Uterus (tissue), 2 donors: Measurements from ENCODE around the gene LIMCH1.

Experiments
- CTCF ChIP-seq, 4 experiments: fragments of 200-600 bp in 2 of 4; fragments of 450-650 bp in 2 of 4; sonication (generic) in 2 of 4; IDR thresholded peaks; one replicate each; pipeline ENCODE4 v1.5.1; 2016 to 2019; ENCODE audit warnings: antibody characterized with exemption in 4 of 4, mild to moderate bottlenecking in 2 of 4, moderate library complexity in 1 of 4
- POLR2A ChIP-seq, 2 donors: fragments of 450-650 bp; IDR thresholded peaks; one replicate each; pipeline ENCODE4 v1.6.1; 2016; ENCODE audit warnings: antibody characterized with exemption in 2 of 2, mild to moderate bottlenecking in 1 of 2, moderate library complexity in 1 of 2

DNA sequence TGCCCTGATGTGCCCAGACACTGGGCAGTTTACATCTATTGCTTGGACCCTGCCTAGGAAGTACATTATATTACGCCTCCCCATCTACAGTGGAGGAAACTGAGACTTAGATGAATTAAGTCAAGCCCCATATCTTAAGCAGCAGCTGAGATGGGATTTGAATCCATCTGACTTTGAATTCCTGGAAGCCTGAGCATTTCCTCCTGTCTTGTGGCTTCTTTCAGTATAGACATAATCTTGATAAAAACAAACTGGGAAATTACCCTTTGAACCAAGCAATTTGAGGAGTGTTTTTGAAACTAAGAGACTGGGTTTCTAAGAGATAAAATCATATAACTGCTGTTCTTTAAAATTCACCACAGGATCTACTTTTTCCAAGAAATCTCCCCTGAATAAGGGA lies 18.6 kb downstream of the LIMCH1 start:
- TF ChIP-seq POLR2A (IDR thresholded peaks at IDR 0.05) (no peak), CTCF (IDR thresholded peaks at IDR 0.05) (no peak)
